NCI-H1436 (cell line): Measurements from ENCODE around the gene KPNB1.

Source experiments
- DNase-seq: peaks from one replicate; lab custom pipeline; 2025; lab: John Stamatoyannopoulos, UW

KPNB1 gene

GRCh38 chr17:47649153-47649971 lies at the start of gene KPNB1:
Gene KPNB1 (plus strand): TSS chr17:47649919. CDS start chr17:47650245, 326 bp downstream.
- peak; percentile 100 for DNase-seq

GRCh38 chr17:47603830-47604597 lies 45.7 kb upstream of the KPNB1 start:
- peak; percentile 33 for DNase-seq

- DNase-seq, result peak; percentile 93
Observed at GRCh38 chr17:47604598-47604927, 45.2 kb upstream of the KPNB1 start.

- no peak for DNase-seq
Observed at GRCh38 chr17:47605011-47605410, 44.7 kb upstream of the KPNB1 start.

GRCh38 chr17:47607481-47607880 lies 42.2 kb upstream of the KPNB1 start:
- no peak for DNase-seq

GRCh38 chr17:47611372-47612350 lies 38.1 kb upstream of the KPNB1 start:
- no peak for DNase-seq

- DNase-seq, result peak; percentile 65
Observed at GRCh38 chr17:47615766-47616424, 33.8 kb upstream of the KPNB1 start.

- DNase-seq, result no peak
Observed at GRCh38 chr17:47618410-47618809, 31.3 kb upstream of the KPNB1 start.

- DNase-seq, result no peak
Observed at GRCh38 chr17:47620503-47621245, 29.0 kb upstream of the KPNB1 start.

- no peak for DNase-seq
Observed at GRCh38 chr17:47621293-47622179, 28.2 kb upstream of the KPNB1 start.

- DNase-seq, result no peak
Observed at GRCh38 chr17:47622180-47622549, 27.6 kb upstream of the KPNB1 start.

- no peak for DNase-seq
Observed at GRCh38 chr17:47624727-47625068, 25.0 kb upstream of the KPNB1 start.

GRCh38 chr17:47628014-47628566 lies 21.6 kb upstream of the KPNB1 start:
- DNase-seq, result no peak

- DNase-seq, result no peak
Observed at GRCh38 chr17:47629826-47630225, 19.9 kb upstream of the KPNB1 start.

GRCh38 chr17:47630614-47631013 lies 19.1 kb upstream of the KPNB1 start:
- no peak for DNase-seq

- DNase-seq, result no peak
Observed at GRCh38 chr17:47632991-47633390, 16.7 kb upstream of the KPNB1 start.

GRCh38 chr17:47633996-47634395 lies 15.7 kb upstream of the KPNB1 start:
- DNase-seq, result no peak

- DNase-seq, result no peak
Observed at GRCh38 chr17:47634870-47635269, 14.8 kb upstream of the KPNB1 start.

- no peak for DNase-seq
Observed at GRCh38 chr17:47635734-47636133, 14.0 kb upstream of the KPNB1 start.
